Amniotic epithelial cell (primary cell): ENCODE results near the gene SNX21.
A peak's percentile ranks its signal among the peaks of the same experiment; 100 is the strongest.
"Not testable (repeated sequence)": the region's sequence is repeated elsewhere in the genome, so short reads cannot be mapped to it uniquely, and the experiment has no call there.

Experiments used
- DNase-seq: peaks from one replicate; pipeline ENCODE4 v3.0.0-alpha.2; 2010; ENCODE audit warnings: low read depth

SNX21 gene

GRCh38 chr20:45822857-45823256, 10.7 kb upstream of the SNX21 start:
- no peak for DNase-seq

DNA sequence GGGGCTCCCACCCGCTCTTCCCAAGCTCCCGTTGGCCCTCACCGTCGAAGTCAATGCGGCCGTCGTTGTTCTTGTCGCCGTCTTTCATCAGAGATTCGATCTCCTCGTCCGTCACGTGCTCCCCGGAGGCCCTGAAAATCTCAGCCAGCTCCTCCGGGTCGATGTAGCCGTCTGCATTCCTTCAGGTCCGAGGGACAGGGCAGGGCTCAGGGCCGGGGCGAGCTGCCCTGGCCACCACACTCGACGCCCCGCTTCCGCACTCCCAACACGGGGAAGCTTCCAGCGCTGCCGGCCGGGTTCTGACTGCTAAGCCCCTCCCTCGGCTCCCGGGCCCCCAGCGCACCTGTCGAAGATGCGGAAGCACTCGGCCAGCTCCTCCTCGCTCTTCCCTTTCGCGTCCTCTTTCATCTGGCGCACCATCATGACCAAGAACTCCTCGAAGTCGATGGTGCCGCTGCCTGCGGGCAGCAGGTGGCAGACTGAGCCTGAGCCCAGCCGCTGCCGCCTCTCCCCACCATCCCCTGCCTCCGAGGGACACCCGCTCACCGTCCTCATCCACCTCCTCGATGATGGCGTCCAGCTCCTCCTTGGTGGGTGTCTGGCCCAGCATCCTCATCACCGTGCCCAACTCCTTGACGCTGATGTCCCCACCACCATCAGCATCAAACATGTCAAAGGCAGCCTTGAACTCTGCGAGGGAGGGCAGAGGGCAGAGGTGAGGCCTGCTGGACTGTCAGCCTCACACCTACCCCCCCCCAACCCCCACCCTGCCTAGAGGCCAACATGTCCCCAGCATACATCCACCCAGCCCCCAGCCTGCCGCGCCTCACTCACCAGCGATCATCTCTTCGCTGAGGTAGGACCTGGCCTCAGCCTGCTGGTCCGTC, 9.4 kb upstream of the SNX21 start:
- peak; percentile 45 for DNase-seq

GRCh38 chr20:45826381-45827019, 7.1 kb upstream of the SNX21 start:
- DNase-seq, result peak; percentile 85

- DNase-seq, result no peak
Measured at GRCh38 chr20:45827030-45827652, 6.5 kb upstream of the SNX21 start, which contains the start of gene TNNC2. TNNC2 (minus strand) TSS chr20:45827312; CDS start chr20:45827248, 64 bp downstream.

DNA sequence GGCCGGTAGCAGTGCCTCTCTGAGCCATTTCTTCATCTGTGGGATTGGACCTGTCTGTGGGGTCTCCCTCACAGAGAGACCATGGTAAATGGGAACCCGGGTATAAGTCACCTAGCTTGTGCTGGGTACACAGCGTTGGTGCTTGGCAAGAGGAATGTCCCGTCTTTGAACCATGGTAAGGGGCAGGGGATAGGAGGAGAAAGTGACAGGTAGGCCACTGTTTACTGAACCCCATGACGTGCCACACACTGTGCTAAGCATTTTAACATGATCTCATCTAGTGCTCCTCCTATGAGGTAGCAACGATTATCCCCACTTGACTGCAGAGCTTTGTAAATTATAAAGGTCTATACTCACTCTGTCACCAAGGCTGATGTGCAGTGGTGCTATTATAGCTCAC, 5.9 kb upstream of the SNX21 start:
- DNase-seq, result no peak

- no peak for DNase-seq
Measured at GRCh38 chr20:45828589-45828988, 5.0 kb upstream of the SNX21 start.

GRCh38 chr20:45829673-45830106, 3.9 kb upstream of the SNX21 start:
- DNase-seq, result not testable (repeated sequence)

GRCh38 chr20:45832619-45833018, 980 bp upstream of the SNX21 start:
- DNase-seq, result no peak

- DNase-seq, result peak; percentile 51
Measured at GRCh38 chr20:45833883-45834796, 541 bp downstream of the SNX21 start.

DNA sequence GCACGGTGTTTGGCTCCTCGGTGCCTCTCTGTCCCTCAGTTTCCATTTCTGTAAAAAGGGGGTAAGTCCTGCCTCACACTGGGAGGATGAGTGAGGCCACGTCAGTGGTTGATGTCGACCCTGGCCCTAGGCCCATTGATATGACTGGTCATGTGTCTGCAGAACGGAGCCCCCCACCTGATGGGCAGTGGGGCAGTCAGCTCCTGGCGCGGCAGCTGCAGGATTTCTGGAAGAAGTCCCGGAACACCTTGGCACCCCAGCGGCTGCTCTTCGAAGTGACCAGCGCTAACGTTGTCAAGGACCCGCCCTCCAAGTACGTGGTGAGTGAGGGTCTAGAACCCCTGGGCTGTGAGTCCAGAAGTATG, 1.2 kb downstream of the SNX21 start:
- DNase-seq, result no peak

DNA sequence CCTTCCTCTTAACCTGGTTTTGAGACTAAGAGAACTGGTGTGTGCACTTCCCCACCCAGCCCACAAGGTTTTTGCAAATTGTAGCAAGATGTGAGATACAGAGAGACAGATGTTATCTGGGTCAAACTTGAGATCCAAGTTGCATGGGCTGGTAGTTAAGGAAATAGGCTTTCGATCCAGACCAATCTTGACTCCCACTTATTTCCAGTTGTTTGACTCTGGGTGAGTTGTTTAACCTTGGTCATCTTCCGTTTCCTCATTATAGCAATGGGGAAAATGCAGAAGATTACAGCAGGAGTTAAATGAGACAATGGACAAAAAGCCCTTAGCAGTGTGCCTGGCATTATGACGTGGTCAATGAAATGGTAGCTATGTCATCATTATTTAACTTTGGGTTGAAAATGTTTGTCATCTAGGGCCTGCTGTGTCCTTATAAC, 1.7 kb downstream of the SNX21 start:
- DNase-seq, result peak; percentile 19

GRCh38 chr20:45835825-45836224, 2.2 kb downstream of the SNX21 start:
- peak; percentile 18 for DNase-seq

GRCh38 chr20:45836841-45837240, 3.2 kb downstream of the SNX21 start:
- DNase-seq, result peak; percentile 76

GRCh38 chr20:45840700-45841198, 7.2 kb downstream of the SNX21 start:
- DNase-seq, result no peak

DNA sequence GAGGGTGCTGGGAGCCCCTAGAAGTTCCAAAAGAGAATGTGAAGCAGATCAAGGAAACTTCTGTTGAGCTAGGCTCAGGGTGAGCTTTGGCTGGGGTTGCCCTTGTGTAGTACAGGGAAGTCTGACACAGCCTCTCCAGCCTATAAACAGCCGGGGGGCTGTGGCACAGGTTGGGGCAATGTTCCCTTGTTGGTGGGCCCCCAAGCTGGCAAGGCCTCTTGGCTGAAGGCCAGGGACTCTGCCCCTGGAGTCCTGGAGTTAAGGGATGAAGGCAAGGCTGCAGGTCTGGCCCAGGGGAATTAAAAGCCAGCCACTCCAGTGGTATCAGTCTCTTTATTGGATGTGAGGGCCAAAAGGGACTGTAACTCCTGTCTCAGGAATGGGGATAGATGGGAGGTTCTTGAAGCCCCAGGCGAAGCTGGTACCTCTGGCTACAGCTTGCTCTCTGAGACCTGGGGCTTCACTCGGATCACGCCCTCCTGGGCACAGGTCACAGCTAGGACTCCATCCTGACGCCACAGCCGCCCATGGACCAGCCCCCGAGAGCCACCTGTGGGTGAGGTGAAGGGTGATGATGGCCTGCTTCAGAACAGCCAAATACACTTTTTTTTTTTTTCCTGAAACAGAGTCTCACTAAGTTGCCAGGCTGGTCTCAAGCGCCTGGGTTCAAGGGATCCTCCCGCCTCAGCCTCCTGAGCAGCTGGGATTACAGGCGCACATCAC, 8.0 kb downstream of the SNX21 start:
- no peak for DNase-seq

- peak; percentile 77 for DNase-seq
Measured at GRCh38 chr20:45842169-45842812, 8.7 kb downstream of the SNX21 start.

GRCh38 chr20:45843506-45843905, 9.9 kb downstream of the SNX21 start:
- no peak for DNase-seq

DNA sequence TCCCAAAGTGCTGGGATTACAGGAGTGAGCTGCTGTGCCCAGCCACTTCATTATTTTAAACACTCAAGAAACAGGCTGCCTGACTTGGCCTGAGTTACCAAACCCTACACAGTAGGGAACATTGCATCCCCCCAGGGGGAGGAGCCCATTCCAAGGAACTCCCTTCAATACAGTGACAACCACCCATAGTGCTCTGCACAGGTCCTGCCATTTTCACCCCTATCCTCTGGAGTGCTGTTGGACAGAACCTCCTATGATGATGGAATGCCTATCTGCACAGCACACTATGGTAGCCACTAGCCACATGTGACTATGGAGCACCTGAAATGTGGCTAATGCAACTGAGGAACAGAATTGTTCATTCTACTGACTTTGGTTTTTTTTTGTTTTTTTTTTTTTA, 11.9 kb downstream of the SNX21 start:
- DNase-seq, result no peak

- no peak for DNase-seq
Measured at GRCh38 chr20:45848421-45848820, 14.8 kb downstream of the SNX21 start.

GRCh38 chr20:45848969-45849582, 15.5 kb downstream of the SNX21 start:
- peak; percentile 19 for DNase-seq
